Measurements from ENCODE around the gene MMP20.

Gene MMP20

DNA sequence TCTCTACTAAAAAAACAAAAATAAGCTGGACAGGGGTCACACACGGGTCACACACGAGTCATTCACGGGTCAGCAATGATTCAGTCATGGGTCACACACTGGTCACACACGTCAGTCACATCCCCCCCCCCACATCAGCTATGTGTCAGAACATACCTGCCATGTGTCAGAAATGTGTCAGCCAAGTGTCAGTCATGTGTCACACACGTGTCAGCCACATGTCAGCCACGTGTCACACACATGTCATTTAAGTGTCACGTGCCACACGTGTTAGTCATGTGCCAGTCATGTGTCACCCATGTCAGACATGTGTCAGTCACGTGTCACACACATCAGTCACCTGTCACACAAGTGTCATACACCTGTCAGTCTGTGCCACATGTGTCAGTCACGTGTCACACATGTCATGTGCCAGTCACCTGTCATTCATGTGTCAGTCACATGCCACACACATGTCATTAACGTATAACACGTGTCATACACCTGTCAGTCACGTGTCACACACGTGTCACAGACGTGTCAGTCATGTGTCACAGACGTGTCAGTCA, 28.7 kb upstream of the MMP20 start:
- H3K4me2 ChIP-seq: no peak overlapping the region
- no peak overlapping the region for H3K27ac ChIP-seq
- no peak overlapping the region for H3K9ac ChIP-seq
- H4K20me1 ChIP-seq (ENCODE audit: insufficient read depth): no peaks in the 10 kb centered on the region
- no peaks in the 10 kb centered on the region for H3K27me3 ChIP-seq (ENCODE audit: insufficient read depth, low read depth)
- TF ChIP-seq, protein P1, sequence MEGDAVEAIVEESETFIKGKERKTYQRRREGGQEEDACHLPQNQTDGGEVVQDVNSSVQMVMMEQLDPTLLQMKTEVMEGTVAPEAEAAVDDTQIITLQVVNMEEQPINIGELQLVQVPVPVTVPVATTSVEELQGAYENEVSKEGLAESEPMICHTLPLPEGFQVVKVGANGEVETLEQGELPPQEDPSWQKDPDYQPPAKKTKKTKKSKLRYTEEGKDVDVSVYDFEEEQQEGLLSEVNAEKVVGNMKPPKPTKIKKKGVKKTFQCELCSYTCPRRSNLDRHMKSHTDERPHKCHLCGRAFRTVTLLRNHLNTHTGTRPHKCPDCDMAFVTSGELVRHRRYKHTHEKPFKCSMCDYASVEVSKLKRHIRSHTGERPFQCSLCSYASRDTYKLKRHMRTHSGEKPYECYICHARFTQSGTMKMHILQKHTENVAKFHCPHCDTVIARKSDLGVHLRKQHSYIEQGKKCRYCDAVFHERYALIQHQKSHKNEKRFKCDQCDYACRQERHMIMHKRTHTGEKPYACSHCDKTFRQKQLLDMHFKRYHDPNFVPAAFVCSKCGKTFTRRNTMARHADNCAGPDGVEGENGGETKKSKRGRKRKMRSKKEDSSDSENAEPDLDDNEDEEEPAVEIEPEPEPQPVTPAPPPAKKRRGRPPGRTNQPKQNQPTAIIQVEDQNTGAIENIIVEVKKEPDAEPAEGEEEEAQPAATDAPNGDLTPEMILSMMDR (conservative IDR thresholded peaks at IDR 0.05; ENCODE audit: low read depth, low read length): no peak
- H3K36me3 ChIP-seq (ENCODE audit: insufficient read depth): no peaks in the 10 kb centered on the region
- H3K79me2 ChIP-seq (ENCODE audit: insufficient read depth, low read depth): no peaks in the 10 kb centered on the region
- H3K4me3 ChIP-seq (IDR thresholded peaks at IDR 0.05; ENCODE audit: insufficient read depth, low read depth, low read length): no peak overlapping the region
- H3K4me1 ChIP-seq (ENCODE audit: low read depth, poor library complexity, severe bottlenecking): no peaks in the 10 kb centered on the region
- H2AFZ ChIP-seq (ENCODE audit: low read depth): no peak overlapping the region

DNA sequence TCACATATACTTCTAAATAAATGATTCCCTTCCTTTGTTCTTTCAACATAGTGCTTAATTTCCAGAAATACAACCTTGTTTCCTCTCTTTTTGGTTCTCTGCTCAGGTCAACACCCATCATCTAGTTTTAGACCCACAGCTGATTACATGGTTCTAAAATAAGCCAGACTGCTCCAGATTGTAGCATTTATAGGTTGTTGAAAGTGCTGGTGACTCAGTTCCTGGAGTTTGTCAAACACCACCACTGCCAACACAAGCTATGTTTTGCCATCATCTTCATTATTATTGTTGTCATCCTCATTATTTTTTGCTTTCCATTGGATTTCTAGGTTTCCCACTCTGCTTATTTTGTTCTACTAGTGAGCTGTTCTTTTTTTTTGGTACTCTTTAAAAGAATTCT, 22.3 kb upstream of the MMP20 start:
- Histone ChIP-seq H4K20me1 (ENCODE audit: insufficient read depth) (no peaks in the 10 kb centered on the region), H3K27ac (no peak overlapping the region), H3K79me2 (ENCODE audit: insufficient read depth, low read depth) (no peaks in the 10 kb centered on the region), H3K9ac (no peak overlapping the region), H2AFZ (ENCODE audit: low read depth) (no peak overlapping the region), H3K36me3 (ENCODE audit: insufficient read depth) (no peaks in the 10 kb centered on the region), H3K4me2 (no peak overlapping the region), H3K27me3 (ENCODE audit: insufficient read depth, low read depth) (no peaks in the 10 kb centered on the region), H3K4me3 (IDR thresholded peaks at IDR 0.05; ENCODE audit: insufficient read depth, low read depth, low read length) (no peak overlapping the region), H3K4me1 (ENCODE audit: low read depth, poor library complexity, severe bottlenecking) (no peaks in the 10 kb centered on the region)
- TF ChIP-seq, protein P1 (conservative IDR thresholded peaks at IDR 0.05; ENCODE audit: low read depth, low read length): no peak

DNA sequence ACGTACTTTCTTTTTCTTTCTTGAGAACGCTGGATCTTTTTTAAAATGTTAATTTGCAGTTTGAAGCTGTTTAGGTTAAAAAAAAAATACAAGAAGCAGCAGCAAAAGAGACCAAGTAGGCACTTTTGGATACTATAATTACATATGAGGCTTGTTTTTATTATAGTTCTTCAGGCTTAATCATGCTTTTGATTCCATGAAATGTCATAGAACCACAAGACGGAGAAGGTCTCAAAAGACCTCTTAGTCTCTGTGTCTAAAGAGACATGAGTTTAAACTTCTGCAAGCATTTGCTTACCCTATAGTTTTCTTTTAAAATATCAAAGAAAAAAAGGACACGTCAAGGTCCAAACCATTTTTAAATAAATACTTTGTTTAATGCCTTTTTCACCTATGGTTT, 18.8 kb upstream of the MMP20 start:
- H3K9ac ChIP-seq: no peak overlapping the region
- no peak overlapping the region for H3K4me2 ChIP-seq
- H4K20me1 ChIP-seq (ENCODE audit: insufficient read depth): no peaks in the 10 kb centered on the region
- no peak overlapping the region for H2AFZ ChIP-seq (ENCODE audit: low read depth)
- no peak overlapping the region for H3K27ac ChIP-seq
- H3K79me2 ChIP-seq (ENCODE audit: insufficient read depth, low read depth): no peaks in the 10 kb centered on the region
- H3K36me3 ChIP-seq (ENCODE audit: insufficient read depth): no peaks in the 10 kb centered on the region
- H3K4me3 ChIP-seq (IDR thresholded peaks at IDR 0.05; ENCODE audit: insufficient read depth, low read depth, low read length): no peak overlapping the region
- TF ChIP-seq, protein P1 (conservative IDR thresholded peaks at IDR 0.05; ENCODE audit: low read depth, low read length): no peak
- H3K4me1 ChIP-seq (ENCODE audit: low read depth, poor library complexity, severe bottlenecking): no peaks in the 10 kb centered on the region
- no peaks in the 10 kb centered on the region for H3K27me3 ChIP-seq (ENCODE audit: insufficient read depth, low read depth)

DNA sequence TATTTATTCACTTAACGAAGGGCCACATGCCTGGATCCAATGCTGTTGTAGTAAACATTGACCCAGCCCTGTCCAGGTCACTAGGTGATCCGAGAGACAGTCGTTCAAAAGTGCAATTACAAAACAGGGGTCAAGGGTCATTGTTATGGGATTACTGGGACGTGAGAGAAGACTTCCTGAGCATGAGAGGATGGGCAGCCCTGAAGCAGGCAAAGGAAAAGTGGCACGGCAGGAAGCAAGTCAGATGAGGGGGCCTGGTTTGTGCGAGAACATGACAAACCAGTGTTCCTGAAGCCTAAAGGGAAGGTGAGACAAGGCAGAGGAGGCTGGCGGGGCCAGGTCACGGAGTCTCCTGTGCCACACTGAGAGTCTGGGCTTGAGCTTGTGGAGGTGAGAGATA, 15.8 kb upstream of the MMP20 start:
- no peaks in the 10 kb centered on the region for H3K4me1 ChIP-seq (ENCODE audit: low read depth, poor library complexity, severe bottlenecking)
- H3K36me3 ChIP-seq (ENCODE audit: insufficient read depth): no peaks in the 10 kb centered on the region
- no peaks in the 10 kb centered on the region for H3K79me2 ChIP-seq (ENCODE audit: insufficient read depth, low read depth)
- H3K27me3 ChIP-seq (ENCODE audit: insufficient read depth, low read depth): no peaks in the 10 kb centered on the region
- H3K27ac ChIP-seq: no peak overlapping the region
- no peak overlapping the region for H2AFZ ChIP-seq (ENCODE audit: low read depth)
- no peak overlapping the region for H3K4me3 ChIP-seq (IDR thresholded peaks at IDR 0.05; ENCODE audit: insufficient read depth, low read depth, low read length)
- TF ChIP-seq, protein P1 (conservative IDR thresholded peaks at IDR 0.05; ENCODE audit: low read depth, low read length): no peak
- H4K20me1 ChIP-seq (ENCODE audit: insufficient read depth): no peaks in the 10 kb centered on the region
- H3K9ac ChIP-seq: no peak overlapping the region
- H3K4me2 ChIP-seq: no peak overlapping the region

Measured in KMS-11 (cell line).